Left cardiac atrium (tissue), 4 donors: ENCODE measurements around the gene TMEM140. TPM values are rescaled to one million over a fixed set of nuclear protein-coding genes. Genes with fewer than 3 reads are reported as not detected.
"Not testable (repeated sequence)": the region's sequence is repeated elsewhere in the genome, so short reads cannot be mapped to it uniquely, and the experiment has no call there.

Experiments used
- ATAC-seq, 2 donors: fragments of 200-7000 bp; cut with Tn5 transposase; one replicate each; pipeline ENCODE4 v1.9.1; 2020; ENCODE audit warnings: mild to moderate bottlenecking in 2 of 2, moderate library complexity in 2 of 2
- DNase-seq: peaks from one replicate; pipeline ENCODE4 v3.0.0-alpha.2; 2020
- intact Hi-C, 2 donors: fragments of 100-400 bp; cut with DNase I; formaldehyde crosslinking; loops; one replicate each; pipeline versions ENCODE4 v1.14.1 to v1.15.1; 2022 to 2023
- long read RNA-seq: library from polyadenylated mRNA; unstranded; transcript quantifications from one replicate; pipeline ENCODE4 v2.0.0, GENCODE V29; 2021
- total RNA-seq, 2 donors: library from RNA; stranded (reverse); fragmentation: NEBNext Ultra II Directional; extraction: Animal tissue kit (Norgen Biotek cat#: 25700); gene quantifications; one replicate each; pipeline ENCODE4 v1.2.1, GENCODE V29; 2021
- donor health status: DM: no; HTN: yes; CAD: no.
- donor health status: DM: no; HTN: yes; CAD: no; lungs with severe emphysema.
- donor health status: DM: yes; HTN: yes; CAD: no.
- donor health status: Dilated cardiomyopathy.

Gene TMEM140
- total RNA-seq = 10 to 100 TPM in 1 of 2 donors, 1 to 10 TPM in 1; 10.0 to 12.0 TPM
- long read RNA-seq, transcript TMEM140-201 (2 exons, 1,997 nt) = major isoform, 10 of 11 reads
- long read RNA-seq, partial matches to known transcripts = 0 of 11 reads
- long read RNA-seq, other reads (novel, unspliced or antisense) = 1 of 11 reads

DNA sequence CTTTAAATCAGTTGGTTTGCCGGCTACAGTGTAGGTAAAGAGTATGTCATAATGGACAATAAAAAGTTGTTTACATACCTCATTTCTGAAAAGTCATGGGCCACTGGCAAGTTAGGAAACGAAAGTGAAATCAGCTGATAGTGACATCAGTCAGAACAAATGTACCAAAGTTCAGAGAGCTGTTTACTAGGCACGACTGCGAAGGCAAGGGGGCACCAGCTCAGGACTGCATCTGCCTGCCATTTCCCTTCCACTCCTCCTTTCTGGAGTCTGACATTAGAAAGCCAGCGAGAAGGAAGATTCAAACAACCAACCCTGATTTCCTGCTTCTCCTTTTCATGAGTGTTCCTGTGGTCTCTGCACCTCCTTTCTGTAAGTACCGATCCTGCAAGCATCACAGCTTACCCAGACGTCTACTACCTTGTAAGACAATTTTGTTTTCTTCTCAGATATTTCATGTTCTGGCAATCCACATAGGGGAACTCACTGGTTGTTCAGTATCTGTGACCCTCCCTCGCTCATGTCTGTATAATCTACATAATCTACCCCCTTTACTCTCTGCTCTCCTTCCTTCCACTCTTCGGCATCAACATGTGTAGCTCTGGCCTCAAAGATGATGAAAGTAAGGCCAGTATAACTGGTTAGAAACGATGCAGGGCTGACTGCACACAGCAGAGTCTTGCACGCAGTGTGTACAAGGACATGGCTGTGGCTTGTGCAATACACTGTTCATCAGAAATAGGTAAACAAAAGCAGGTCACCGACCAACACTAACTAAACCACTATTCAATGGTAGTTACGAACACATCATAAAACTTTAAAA, at the start of gene TMEM140:
TSS of gene TMEM140 (plus strand) at position 174 of the 823 bp plus-strand sequence. CDS start 16,370 bp downstream, outside the sequence.
- no peak for DNase-seq
- intact Hi-C loops = loop anchor here in 1 of 2 donors (10.0 kb wide), 1 partner anchor 163 kb away; the partner anchor contains the start of gene AGBL3
- peak; percentile 70 to 86 for ATAC-seq

DNA sequence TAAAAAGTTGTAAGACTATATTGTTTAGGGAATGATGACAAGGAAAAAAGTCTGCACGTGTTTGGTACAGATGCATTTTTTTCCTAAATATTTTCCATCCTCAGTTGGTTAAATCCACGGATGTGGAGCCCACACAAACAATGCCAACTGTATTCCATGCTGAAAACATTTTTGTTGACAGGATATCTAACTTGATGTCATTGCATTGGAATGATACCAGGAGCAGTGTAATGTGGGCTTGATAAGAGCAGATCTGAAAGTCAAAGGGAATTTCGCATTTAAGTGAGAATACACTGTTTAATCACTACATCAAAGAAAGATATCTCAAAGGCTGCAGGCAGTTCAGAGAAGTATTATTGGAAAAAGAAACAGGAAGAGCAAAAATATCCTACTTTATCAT, 49.5 kb upstream of the TMEM140 start:
- no peak for DNase-seq
- intact Hi-C loops = no loop called here
- ATAC-seq = no peak

DNA sequence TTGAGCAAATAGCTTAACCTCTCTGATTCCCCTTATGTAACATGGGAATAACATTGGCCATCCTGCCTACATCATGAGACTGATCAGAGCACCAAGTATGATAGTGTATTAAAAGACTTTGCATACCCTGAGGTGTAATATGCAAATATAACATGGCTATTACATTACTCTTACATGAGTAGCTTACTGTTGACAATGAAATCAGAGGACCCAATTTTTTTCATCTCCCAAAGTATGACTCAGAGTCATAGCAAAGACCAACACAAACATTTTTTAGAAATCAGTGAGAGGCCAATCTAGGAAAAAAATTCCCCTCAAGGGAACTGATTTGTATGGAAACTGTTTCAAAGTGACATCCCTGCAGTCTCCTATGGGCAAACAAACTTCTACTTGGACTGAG, 47.0 kb upstream of the TMEM140 start:
- ATAC-seq = no peak
- intact Hi-C loops = no loop called here
- no peak for DNase-seq

DNA sequence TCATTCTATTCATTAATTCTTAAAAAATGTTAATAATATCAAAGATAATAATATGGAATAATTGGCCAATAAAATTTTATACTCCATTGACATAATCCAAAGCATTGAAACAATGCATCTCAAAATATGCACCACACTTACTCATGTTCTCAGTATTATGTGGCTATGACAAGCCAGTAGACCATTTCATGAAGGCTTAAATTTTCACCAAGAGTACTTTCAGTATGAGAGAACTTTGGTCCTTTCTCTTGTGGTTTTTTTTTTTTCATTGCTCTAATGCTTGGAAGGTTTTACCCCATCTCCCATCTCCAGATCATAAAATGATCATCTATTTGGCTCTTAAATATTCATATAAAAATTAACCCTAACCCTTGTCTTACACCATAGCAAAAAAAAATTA, 45.5 kb upstream of the TMEM140 start:
- ATAC-seq (no peak), DNase-seq (no peak)
- intact Hi-C loops = no loop called here

DNA sequence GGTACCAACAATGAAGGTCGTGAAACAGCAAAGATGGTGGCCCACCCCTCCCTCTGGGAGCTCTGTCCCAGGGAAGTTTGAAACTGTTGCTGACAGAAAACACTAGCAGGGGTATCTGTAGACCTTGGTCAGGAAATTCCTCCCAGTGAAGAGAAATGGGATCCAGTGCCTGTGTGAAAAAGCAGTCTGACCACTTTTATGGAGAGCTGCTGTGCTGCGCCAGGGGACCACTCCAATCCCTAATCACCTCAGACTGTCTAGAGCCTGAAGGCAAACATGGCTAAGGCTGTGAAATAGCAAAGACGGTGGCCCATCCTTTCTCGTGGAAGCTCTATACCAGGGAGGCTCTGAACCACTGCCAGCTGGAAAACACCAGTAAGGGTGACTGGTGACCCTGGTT, 38.3 kb upstream of the TMEM140 start:
- DNase-seq = no peak
- ATAC-seq = no peak
- intact Hi-C loops = no loop called here

DNA sequence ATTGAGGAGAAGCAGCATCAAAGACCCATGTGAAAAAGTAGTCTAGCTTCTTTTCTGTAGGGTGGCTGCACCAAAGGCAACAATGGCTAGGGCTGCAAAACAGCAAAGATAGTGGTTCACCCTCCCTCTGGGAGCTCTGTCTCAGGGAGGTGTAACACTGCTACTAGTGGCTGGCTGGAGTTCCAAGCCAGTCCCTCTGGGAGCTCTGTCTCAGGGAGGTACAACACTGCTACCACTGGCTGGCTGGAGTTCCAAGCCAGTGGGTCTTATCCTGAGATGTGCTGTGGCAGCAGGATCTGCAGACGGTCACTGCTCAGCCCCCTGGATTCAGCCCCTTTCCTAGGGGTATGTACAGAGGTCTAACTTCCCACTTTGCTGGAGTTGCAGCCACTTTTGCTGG, 37.9 kb upstream of the TMEM140 start:
- ATAC-seq (no peak), DNase-seq (no peak)
- intact Hi-C loops = no loop called here

DNA sequence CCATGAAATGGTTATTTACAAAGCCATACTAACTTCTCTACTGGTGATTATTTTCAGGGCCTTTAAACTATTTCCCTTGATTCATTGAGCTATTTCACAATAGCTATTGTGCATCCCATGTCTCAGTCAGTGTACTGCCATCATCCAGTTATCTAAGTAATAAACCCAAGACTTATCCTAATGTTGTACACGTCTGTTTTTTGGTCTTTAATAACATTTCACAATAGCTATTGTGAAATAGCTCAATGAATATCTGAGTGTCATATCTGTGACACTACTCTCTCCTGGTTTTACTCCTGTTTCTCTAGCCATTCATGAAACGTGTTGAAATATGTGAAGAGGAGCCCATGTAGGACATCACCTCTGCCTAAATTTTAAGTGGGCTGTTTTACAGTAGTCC, 36.5 kb upstream of the TMEM140 start:
- DNase-seq (no peak), ATAC-seq (no peak)
- intact Hi-C loops = no loop called here

DNA sequence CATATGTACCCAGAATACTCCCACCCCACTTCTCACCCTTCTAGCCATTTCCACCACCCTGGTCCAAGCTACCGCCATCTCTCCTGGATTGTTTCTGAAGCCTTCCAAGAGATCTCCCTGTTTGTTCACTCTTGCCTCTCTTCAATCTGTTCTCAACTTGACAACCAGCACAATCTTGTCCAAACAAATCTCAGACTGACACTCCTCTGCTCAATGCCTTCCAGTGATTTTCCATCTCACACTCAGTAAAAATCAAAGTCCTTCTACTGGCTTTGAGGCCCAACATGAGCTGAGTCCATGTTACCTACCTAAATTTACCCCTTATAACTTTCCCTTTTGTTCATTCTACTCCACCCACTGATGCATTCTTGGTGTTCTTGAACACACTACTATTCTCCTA, 33.2 kb upstream of the TMEM140 start:
- no peak for ATAC-seq
- intact Hi-C loops = no loop called here
- no peak for DNase-seq

DNA sequence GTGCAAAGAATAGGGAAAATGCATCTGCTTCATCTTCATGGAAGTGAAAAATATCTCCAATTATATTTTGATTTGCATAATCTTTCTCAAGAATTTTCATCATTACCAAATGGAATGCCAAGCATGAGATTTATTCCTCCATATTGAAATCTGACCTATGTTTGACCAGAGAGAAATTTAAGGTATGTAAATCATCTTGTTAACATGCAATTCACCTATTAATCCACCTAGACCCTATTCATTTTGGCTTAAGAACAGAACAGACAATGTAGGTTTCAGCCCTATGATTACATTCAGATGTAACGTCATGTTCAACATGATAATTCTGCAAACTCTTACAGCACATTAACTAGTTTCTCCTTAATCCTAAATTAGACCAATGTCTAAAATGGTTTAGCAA, 30.8 kb upstream of the TMEM140 start:
- ATAC-seq = no peak
- intact Hi-C loops = no loop called here
- no peak for DNase-seq

DNA sequence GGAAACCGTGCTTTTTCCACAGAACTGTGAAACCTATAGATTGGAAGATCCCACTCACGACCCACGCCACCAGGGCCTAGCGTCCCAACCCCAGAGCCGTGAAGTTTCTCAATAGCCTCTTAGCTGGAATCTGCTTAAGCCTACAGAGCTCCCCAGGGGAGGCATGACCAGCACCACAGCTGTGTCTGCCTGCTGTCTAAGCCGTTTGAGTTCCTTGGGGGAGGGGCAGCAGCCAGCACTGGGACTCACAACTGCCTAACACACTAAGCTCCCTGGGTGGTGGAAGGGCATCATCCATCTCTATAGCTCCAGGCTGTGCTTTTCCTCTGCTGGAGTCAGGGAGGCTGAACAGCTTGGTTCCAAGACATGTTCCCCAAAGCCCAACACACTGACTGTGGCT, 26.0 kb upstream of the TMEM140 start:
- intact Hi-C loops = no loop called here
- ATAC-seq (no peak), DNase-seq (no peak)

DNA sequence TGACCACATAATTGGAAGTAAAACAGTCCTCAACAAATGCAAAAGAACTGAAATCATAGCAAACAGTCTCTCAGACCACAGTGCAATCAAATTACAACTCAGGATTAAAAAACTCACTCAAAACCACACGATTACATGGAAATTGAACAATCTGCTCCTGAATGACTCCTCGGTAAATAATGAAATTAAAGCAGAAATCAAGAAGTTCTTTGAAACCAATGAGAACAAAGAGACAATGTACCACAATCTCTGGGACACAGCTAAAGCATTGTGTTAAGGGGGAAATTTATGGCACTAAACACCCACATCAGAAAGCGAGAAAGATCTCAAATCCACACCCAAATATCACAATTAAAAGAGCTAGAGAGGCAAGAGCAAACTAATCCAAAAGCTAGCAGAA, 23.2 kb upstream of the TMEM140 start:
- ATAC-seq, DNase-seq, intact Hi-C loops: not testable (repeated sequence)

DNA sequence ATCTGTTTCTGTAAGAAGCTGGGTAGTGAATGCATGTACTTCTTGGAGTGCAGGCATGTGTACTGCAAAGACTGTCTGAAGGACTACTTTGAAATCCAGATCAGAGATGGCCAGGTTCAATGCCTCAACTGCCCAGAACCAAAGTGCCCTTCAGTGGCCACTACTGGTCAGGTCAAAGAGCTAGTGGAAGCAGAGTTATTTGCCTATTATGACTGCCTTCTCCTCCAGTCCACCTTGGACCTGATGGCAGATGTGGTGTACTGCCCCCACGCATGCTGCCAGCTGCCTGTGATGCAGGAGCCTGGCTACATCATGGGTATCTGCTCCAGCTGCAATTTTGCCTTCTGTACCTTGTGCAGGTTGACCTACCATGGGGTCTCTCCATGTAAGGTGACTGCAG, 18.9 kb upstream of the TMEM140 start:
- intact Hi-C loops = no loop called here
- DNase-seq = no peak
- ATAC-seq = no peak

DNA sequence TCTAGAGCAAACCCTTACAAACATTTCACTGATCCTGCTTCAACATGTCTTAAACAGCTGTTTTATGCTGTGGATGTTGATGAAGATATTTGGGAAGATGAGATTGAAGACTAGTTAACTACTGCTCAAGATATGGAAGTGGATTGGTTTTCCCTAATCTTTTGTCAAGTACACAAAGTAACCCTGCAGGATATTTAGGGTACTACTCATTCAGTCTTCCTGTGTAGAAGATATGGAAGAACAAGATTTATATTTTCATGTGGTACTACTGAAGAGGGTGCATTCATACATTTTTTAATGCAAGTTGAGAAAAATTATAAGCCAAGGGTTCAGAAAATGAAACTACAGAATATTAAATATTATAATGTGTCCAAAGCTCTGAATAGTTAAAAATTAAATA, 18.3 kb upstream of the TMEM140 start:
- ATAC-seq = no peak
- no peak for DNase-seq
- intact Hi-C loops = no loop called here

DNA sequence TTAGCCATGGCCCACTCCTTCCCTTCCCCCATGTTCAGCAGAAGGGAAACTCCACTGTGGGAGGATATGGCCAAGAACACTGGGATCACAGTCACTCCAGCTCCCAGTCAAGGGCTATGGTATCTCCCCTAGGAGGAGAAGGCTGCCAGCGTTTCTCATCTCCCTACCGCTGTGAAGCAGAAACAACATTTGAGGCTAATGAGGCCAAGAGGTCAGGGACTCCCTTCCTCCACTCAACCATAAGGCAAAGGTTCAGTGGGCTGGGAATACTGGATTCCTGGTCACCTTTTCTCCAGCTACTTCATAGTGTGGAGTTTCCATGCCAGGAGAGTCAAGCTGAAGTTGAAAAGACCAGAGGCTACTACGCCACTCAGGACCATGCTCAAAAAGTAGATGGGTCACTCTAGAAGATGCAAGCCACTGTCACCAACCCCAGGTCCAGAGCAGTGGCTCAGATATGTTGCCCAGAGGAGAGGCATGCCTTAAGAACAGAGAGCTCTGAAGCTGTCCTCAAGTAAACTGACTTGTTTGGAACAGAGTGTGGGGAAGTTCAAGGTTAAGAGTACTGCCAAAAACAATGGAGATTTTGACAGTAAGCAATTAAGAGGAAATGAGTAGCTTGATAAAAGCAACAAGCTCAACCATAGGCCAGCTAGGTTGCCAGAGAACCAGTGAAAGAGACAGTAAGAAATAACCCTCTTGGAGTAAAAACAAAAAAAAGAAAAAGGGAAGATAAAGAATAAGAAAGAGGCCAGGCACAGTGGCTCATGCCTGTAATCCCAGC, 3.8 kb upstream of the TMEM140 start:
- ATAC-seq = peak in 1 of 2 donors; percentile 56
- intact Hi-C loops = loop anchor here in 1 of 2 donors (10.0 kb wide), 1 partner anchor 159 kb away; the partner anchor contains the start of gene AGBL3
- DNase-seq = no peak

DNA sequence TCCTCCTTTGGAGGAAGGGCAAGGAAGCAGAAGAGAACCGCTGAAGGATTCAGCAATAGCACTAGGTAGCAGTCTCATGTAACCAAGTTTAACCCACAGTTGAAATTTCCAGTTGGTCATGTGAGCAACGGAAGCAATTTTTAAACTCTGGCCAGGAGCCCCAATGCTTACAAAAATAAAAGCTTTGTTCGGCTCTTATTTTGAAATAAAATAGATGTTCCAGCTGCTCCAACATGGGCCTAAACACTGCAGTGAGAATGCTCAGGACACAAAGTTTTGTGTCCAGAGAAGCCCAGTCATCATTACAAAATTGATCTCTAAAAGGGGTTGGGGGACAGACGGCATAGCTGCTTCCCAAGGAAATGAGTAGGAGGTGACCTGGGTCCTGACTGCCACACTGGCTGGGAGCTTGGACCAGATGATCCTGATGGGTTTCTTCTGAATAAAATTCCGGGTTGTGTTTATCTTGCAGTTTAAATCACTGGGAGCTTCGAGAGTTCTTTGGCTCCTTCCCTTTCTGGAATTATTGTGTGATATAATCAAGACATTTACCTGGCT, 452 bp upstream of the TMEM140 start:
- DNase-seq (no peak), ATAC-seq (peak; percentile 42 to 60)
- intact Hi-C loops = loop anchor here in 1 of 2 donors (10.0 kb wide), 1 partner anchor 163 kb away; the partner anchor contains the start of gene AGBL3

DNA sequence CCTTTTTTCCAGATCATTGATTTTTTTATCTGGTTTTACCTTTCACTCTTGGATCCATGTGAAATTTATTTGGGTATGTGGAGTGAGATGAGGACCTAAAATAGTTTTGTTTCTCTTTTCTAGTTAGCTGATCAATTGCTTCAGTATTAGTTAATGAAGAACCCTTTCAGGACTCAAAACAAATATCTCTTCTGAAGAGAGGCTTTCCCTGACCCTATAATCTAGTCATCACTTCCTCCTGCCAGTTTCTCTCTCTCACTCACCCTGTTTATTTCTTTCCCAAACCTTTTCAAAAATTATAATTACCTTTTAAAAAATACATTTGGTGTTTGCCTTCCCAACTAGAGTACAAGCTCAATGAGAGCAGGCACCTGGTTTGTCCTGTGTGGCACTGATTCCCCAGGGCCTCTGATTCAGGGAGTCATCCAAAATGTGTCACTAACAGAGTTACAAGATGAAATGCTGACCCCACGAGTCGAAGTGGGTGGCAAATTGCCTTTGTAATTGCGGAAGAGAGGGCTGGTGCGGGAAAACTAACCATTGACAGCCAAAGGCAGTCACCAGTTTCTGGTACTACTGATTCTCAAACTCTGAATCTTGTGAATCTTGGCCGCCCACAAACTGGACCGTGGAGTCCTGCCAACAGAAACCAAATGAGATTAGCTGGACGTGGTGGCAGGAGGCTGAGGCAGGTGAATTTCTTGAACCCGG, 2.4 kb downstream of the TMEM140 start:
- ATAC-seq = peak in 1 of 2 donors; percentile 6
- DNase-seq = no peak
- intact Hi-C loops = no loop called here

DNA sequence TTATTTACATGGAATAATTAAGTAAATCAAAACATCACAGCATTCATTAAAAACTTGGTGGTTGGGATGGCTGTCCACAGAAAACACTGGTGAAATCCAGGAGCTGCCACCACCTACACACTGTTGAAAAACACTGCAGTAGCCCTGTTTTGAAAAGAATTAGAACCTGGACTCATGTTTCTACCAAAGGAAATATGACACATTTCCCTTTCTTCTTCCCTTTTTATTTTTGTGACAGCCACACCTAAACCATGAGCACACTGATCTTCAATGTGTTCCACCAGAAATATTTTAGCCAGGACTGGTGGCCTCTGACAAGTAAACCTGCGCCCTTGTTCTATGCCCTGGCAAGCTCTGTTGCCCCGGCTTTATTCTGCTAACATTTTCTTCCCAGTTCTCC, 3.3 kb downstream of the TMEM140 start:
- DNase-seq = no peak
- intact Hi-C loops = no loop called here

DNA sequence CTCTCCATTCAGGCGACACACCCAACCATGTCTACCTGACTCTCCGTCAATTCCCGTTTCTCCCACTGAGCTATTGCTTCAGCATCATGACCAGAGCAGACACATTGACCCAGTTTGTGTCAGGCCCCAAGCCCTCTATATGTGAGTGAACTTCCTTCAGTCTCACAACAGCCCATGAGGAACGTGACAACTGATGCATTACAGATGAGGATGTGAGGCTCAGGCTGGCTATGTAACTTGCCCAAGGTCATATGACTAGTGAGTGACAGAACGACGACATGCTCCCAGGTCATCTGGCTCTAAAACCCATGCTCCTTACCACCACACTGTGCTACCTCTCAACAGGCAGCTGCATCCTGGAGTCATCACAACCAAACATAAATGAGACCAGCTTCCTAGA, 3.7 kb downstream of the TMEM140 start:
- DNase-seq (no peak), ATAC-seq (peak in 1 of 2 donors; percentile 53)
- intact Hi-C loops = no loop called here

More for the DNA sequence above, 3.3 kb downstream of the TMEM140 start:
- no peak for ATAC-seq

DNA sequence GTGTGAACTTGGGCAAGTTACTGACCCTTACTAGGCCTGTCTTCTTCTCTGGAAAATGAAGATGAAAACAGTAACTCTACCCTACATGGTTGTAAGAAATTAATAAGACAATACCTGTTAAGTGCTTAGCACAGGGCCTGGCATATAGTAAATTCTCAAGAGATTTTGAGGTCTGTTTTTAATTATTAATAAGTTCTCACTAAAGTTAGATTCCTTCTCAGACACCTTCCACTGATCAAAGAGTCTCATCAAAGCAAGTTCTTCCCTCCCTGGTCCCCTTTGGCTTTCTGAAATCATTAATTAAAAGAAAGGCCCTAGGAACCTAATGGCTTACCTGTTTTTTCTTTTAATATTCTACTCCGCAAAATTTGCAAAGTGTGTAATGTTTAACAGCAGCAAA, 4.6 kb downstream of the TMEM140 start:
- intact Hi-C loops = no loop called here
- DNase-seq (no peak), ATAC-seq (no peak)
